ENCODE measurements around the gene HPSE2.
A peak's percentile ranks its signal among the peaks of the same experiment; 100 is the strongest.

The HPSE2 gene

DNA sequence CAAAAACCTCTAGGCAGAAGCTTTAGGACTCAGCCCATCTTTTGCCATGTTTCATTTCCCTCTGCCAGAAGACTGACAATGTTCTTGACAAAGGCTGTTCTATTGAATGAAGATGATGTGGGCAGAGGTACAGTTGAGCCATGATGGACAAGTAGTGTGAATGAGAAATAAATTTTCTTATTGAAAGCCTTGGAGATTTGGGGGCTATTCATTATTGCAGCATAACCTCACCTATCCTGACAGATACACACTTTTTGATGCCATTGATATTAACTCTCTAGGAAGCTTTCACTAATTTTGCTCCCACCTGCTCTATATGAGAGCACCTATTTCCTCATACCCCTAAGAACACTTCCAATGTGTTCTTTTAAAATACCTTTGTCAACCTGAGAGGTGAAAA, 752.0 kb downstream of the HPSE2 start:
- DNase-seq = no peak

DNA sequence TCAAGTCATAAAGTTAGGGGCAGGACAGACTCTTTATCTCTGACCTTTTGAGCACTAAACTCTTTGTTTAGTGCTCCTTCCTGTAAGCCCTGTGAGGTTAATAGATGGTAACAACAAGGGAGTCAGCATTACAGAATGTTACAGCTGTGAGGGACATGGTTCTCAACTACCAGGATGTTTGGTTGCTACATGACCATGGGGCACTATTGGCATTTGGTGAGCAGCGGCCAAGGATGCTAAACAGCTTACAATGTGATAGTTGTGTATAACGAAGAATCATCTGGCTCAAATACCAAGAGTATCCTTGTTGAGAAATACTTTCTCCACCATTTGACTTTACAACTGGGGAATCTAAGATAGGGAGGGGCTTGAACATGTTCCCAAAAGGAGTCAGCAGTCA, 753.6 kb downstream of the HPSE2 start:
- DNase-seq = no peak

DNA sequence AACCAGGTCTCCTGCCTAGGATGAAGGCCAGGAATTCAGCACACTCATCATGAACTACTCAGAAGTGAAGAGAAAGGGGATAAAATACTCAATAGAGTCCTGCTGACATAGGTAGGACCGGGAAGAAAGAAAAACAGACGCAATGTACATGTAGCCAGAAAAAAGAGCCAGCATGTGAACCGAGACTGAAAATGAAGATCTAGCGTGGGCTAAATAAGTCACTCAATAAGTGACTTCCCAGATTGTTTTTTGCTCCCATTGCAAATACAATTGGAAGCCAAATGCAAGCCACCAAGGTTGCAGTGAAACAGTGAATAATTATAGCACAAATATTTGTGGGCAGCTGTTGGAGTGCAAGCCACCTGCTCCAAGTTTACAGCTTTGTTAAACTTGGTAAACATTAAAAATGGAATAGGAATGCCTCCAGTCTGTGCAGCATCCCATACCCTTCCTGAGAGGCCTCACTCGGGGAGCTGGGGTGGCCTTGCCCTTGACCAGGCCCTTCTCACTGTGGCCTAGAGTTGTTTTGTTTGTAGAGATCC, 754.2 kb downstream of the HPSE2 start:
- DNase-seq = no peak

DNA sequence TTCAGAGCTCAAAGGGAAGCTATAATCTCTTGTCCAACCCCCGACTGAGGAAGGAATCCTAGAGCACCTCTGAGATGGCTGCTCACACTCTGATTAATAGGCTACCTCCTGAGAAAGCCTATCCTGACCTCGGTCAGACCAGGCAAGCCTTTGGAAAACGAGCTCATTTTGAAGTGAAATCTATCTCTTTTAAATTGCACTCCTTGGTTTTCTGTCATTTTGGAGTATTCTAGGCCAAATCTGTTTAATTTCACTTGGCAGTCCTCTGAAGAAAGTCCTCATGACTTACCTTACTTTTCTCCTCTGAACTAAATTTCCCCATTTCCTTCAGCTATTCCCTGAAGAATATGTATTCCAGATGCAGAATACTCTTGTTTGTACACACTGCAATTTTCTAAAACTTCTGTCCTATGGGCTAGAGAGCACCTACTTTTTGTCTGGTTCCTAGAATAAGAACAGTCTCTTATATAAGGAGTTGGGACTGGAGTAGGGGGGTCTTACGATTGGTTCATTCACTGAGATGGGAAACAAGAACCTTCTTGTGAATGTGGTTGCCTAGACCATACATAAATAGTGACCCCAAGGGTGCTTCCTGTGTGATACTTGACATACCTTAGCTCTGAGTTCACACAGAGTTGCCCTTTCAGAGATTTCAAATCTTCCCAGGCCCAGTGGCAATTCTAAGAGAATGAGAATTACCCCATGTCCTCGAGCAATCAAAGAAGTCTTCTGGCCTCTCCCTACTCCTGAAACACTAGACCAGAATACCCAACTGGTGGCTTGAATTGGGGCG, 757.0 kb downstream of the HPSE2 start:
- DNase-seq = no peak

DNA sequence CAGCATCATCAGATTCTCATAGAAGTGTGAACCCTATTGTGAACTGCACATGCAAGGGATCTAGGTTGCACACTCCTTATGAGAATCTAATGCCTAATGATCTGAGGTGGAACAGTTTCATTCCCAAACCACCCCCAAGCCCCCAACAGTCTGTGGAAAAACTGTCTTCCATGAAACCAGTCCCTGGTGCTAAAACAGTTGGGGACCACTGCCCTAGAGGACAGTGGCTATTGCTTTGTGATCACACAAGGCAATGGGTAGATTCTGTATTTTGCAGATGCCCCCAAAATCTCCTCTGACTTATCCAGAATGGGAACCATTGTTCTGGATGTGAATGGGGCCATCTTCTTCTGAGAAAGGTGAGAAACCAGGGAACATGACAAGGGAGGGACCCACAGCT, 757.8 kb downstream of the HPSE2 start:
- DNase-seq = no peak

DNA sequence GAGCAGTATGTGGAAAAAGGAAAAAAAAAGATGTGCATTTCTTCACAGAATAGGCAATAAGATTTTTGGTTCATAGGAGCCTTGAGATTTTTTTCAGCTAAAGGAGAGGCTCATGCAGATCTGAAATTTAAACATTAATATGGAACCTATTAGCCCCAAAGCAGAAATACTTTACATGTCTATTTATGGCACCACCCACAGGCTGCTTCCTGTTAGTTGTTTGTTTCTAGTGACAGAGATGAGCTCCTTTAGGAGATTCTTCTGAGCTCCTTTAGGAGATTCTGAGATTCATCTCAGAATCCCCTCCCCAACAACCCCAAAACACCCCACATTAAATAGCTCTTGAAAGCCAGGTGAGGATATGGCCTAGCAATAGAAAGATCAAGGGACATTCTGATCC, 761.0 kb downstream of the HPSE2 start:
- DNase-seq = no peak

DNA sequence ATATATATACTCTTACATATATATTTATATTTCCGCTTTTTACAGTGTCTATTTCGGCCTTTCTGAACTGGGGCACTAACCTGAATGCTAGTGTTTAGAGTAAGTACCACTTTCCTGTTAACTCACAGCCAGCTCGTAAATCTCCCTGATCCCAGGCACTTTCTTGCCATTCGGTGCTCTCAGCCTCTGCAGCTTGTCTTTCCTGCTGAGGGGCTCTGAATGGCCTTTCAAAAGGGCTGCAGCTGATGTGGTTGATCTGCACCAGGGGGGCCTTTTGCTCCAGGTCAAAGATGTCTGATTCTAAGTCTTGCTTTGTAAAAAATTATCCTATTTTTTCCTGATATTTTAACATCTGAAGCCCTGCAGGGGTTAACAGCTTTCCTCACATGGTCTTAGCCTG, 763.5 kb downstream of the HPSE2 start:
- no peak for DNase-seq

DNA sequence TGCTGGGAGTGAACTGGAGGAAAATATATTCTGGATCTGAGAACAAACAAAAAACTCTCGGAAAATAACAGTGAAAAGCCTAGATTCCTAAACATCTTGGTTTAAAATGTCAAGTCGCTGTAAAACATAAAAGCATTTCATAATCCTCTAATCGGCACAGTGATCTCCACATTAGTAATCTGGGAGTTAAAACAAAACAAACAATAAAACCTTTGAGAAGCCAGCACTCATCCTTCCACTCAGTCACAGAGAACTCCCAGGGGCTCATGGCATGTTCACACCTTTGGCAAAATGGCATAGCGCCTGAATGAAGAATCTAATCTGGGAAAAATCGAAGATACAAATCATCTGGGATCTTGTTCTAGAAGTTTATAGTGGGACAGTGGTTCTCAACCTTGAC, 764.8 kb downstream of the HPSE2 start:
- no peak for DNase-seq

DNA sequence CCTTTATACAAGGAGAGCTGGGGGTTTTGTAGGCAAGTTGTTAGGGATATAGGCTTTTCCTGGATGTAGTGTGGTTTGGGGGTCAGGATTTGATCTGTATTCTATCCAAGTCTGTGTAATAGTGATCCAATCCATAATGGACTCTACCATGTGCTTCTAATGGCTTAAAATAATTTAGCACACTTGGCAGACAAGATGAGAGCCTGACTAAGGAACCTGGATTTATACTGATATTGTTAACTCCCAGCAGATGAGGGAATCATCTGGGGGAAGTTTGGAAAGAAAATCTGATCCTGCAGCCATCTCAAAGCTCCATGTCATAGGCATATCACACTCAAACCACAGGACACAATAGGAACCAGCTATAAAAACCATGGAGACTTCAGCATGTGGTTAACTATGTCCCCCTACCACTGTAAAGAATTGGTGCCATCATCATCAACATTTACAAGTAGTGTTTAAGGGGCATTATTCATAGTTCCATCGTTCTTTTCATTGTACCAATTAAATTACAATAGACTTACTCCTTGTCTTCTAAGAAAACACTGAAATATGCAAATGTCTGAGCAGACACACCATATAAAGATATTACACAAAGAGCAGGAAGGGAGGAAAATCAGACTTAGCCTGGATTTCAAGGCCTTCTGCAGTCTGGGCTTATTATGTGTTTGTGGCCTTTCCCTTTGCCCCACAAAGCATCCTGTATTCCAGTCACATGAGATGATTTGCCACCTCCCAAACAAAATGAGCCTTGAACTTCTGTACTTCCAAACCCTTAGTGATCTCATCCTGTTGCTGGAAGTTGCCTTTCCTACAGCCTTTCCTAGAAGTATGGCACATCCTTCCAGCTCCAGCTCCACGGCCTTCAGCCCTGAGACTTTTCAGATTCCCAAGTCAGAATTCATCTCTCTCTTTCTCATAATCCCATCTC, 766.4 kb downstream of the HPSE2 start:
- no peak for DNase-seq

DNA sequence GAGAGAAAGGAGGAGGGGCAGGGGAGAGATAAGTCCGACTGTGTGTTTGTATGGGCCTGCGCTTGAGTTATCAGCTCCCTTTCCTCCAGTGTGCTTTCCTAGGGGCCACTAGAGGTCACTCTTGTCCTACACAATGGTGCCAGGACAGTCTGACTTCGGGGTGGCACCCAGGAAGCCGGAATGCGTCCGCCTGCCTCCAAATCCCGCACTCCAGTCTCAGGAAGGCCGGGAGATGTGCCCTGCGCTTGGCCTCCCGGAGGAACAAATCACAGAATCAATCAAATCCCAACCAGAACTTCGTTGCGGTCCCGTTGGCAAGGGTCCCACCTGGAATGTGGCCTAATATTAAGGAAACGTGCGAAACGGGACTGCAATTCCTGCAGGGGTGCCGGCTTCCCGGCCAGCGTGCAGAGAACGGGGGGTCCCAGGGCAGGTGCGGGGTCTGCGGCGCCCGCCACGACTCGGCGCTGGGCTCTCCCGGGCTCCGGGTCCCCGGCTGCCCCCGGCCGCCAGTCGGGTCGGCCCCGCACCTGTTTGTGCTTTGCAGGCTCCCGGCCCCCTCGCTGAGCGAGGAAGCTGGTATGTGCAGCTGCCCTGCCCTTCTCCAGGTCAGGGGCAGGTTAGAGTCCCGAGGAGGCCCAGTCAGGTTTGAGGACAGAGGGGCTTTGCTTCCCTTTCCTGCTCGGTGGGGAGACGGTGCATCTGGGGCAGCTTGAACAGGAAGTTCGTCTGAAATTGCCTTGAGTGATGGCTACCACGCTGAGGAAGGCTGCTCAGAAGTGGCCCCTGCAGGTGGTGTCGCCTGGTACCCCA, 767.9 kb downstream of the HPSE2 start:
- DNase-seq = peak; percentile 50

DNA sequence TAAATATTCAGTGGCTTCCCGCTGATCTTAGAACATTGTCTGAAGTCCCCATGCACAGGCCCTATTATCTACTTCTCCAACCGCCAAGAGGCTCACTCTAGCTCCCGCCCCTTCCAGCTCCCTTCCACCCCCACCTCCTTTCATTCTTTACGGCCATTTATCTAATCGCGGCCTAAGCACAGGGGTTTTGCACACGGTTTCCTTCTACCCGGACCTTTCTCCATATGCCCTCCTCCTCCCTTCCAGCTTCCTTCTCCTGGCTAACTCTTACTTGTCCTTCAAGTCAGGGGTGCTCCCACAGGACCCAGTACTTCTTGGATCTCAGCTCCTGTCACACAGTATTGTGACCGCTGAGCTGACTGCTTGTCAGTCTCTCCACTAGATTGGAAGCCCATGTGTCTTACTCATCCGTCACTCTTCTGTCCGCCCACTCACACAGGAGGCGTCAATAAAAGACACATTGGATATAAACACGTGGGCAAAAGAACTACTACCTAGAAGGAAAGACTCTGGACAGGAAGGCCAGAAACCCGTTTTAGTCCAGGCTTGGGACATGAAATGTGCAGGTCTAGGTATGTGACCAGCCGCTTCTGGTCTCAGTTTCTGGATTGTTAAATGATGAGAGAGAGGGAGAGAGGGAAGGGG, 768.7 kb downstream of the HPSE2 start:
- no peak for DNase-seq

DNA sequence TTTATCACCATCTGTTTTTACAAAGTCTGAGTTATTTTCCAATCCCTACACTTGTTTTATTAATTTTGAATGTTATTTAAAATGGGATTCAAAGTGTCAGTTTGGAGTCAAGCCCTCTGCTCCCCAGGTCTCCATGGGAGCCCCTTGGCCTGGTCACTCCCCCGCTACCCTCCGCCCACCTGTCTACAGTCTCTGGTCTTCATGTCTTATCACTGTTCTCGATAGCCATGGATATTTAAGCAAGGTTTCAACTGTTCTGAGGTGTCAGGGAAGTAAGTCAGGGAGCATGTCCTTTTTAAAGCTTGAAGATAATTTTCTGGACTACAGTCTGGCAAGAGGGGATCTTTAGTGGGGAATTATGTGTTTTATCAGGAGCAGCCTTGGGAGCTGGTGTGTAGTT, 769.8 kb downstream of the HPSE2 start:
- DNase-seq = no peak

DNA sequence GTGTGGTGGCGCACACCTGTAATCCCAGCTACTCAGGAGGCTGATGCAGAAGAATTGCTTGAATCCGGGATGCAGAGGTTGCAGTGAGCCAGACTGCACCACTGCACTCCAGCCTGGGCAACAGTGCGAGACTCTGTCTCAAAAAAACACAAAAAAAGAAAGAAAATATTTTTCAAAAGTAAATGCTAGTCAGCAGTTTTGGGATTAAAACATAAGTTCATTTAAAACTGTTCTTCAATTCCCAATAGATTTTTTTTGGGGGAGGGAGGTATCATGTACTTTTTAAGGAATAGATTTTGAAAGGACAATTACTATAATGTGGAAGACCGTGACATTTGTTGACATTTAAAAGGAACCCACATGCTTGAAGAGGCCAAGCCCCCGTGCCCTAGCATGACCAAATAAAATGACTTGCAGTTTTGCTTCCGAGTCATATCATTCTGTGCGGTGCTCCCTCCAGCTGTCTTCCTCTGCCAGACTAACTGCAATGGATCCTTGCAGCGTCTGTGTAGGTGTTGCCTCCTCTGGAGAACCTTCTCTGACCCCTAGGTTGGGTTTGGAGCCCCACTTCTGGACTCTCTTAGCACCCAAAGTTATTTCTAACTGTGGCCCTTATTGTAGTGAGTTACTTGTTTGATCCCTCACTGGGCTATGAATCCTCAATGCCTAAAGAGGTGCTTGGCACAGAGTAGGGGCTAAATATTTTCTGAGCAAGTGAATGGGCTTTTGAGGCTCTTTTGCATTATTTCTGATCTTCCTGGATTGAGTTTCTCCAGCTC, 771.5 kb downstream of the HPSE2 start:
- DNase-seq = no peak

DNA sequence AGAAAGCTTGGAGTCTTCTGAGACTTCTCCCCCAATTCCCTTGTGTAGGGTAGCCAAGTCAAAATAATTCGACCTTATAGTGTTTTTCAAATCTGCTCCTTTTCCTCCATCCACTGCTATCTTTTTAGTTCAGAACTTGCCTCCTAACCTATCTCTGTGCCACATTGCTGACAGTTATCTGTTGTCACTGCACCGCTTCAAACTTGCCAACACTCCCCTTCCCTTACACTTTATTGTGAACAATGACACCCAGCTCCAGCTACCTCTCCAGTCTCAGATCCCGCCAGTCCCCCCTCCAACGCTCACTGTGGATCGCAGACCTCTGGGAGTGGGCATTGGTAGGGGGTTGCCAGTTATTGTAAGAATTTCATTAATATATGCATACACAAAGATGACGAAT, 772.6 kb downstream of the HPSE2 start:
- no peak for DNase-seq

DNA sequence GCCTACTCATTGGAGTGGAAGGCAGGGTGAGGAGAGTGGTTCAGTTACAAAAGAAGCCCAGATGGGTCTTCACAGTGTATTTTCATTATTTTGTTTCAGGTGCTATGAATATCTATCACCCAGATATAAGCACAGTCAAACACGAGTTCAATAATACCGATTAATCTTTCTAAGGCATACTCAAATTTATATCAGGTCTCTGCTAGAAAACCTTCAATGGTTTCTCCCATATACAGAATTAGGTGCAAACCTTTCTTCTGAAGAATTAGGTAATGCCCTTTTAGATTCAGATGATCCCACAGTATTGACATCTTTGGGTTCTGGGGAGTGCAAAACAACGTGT, 774.2 kb downstream of the HPSE2 start:
- DNase-seq = no peak

DNA sequence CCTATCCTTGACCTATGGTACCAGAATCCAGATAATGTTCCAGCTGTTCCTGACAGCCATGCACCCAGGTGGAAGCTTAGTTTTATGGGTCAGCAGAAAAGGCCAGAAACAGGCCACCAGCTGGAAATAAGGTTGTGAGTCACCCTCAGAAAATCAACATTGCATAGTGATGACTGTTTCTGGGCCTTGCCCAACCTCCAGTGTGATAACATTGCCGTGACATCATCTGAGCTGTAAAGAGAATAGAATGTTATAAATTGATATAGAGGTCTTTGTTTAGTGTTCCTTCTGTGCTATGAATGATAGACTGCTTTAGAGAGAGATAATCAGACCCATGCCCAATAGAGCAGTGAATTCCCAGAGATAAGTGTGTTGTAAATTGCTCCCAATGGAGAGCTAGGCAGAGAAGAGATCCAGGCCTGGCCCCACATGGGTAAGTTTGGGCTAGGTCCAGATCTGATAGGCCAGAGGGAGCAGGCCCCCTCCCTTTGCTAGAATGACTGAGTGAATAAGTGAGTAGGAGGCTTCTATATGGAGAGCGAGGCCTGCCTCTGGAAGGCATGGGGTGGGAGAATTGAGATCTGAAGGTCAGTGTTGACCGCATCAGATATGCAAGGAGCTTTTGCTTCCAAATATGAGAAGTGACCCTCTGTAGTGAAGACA, 774.7 kb downstream of the HPSE2 start:
- no peak for DNase-seq

DNA sequence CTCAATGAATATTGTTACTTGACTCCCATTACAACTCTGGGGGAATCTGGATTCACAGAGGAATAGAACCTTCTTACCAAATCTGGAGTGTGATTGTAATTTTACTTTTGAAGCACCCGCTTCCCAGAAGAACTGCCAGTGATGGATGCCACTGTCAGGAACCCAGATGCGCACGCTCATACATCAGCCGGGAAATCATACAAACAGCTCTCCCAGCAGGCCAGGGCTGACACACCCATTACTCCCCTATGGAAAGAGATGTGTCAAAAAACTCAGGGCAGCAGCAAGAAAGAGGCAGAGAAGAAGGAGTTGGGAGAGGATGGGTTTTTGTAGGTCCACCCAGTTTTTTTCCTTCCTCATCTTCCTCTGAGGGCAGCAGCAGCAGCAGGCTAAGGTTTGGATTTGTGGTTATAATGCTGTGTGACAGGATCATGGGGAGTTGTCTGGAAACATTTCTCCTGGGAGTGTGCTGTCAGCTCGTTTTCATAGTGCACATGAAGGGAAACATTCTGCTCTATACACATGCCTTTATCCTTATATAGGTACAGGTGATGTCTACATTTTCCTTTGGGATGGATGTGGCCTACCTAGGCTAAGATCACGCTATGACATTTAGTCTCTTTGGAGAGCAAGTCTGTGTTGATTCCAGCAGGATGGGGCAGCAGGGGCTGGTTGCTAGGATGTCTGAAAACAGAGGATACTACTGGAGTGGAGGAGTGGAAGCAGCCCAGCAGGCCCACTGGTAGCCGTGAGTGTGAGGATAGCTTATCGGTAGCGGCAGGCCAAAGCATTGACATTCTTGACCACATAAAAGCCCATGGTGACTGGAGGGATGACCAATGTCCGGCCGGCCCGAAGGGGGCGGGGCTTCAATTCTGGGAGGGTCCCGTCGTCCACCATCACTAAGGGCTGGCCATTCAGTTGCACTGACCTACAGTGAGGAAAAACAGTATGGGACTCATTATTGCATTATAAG, 776.6 kb downstream of the HPSE2 start:
- DNase-seq = no peak

DNA sequence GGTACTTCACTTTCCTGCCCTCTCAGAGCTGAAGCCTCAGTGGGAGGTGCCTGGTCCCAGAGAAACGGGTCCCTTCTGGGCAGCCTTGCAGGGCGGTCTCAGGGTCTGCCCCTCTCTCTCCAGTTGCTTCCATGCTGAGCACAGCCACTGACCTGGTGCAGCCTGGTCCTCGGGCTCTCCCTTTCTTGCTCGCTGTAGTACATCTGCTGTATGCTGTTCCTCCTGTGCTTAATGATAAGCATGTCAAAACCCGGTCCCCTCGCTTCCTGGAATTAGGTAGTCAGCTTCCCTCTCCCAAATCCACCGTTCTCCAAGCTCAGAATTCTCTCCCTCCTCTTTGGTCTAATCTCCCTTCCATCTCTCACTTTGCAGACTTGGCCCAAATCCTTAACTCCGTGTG, 777.9 kb downstream of the HPSE2 start:
- no peak for DNase-seq

DNA sequence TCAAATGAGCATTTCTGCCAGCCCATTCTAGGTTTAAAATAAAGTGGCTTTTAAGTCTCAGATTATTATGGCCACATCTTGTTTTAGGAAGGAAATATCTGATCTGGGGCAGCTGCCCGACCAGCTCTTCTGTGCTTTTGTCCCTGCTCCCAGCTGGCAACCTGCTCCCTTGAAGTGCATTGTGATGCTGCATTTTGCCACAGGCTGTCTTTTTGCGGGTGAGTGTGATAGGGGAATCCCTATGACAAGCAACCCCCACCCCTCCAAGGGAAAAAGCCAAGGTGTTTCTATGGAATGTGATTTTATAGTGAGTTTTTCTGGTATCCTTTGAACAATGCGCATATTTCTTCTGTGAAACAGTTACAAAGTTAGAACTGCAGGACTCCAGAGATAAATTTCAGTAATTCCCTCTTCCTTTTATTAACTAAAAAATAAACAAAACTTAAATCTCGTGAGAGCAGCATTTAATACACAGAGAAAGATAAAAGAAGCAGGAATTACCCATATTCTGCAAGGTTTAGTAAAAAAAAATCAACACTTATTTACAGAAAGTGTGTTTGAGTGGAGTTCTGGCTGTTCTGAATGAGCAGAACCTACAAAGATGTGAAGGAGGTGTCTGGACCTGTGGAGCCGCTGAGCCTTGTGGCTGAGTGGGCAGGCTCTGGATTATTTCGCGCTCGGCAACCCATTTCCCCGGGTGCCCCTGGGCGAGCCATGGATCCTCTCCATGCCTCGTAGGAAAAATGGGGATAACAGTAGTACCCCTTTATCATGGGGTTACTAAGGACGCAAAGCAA, 778.8 kb downstream of the HPSE2 start:
- no peak for DNase-seq

Measured in activated CD4-positive, alpha-beta T cell treated with anti-CD3 and anti-CD28 coated beads for 1 hour (primary cell).